ENCODE measurements around the gene ABT1.

GRCh38 chr6:26604797-26605196 lies 8.0 kb downstream of the ABT1 start:
- no peak for TF ChIP-seq CTCF (IDR thresholded peaks at IDR 0.05; ENCODE audit: insufficient read depth, low read length, poor library complexity, severe bottlenecking)
- no peak for TF ChIP-seq EZH2phosphoT487 (conservative IDR thresholded peaks at IDR 0.05; ENCODE audit: low read length)
